ENCODE data around the gene MAPKBP1. TPM values are rescaled to one million over a fixed set of nuclear protein-coding genes. Genes with fewer than 3 reads are reported as not detected.

Gene MAPKBP1
- total and polyA plus RNA-seq, 2 of the 13 experiments (the other 11 are each of a cell fraction or from before 2014, with no cell fraction given), result 3.0 to 7.3 TPM

DNA sequence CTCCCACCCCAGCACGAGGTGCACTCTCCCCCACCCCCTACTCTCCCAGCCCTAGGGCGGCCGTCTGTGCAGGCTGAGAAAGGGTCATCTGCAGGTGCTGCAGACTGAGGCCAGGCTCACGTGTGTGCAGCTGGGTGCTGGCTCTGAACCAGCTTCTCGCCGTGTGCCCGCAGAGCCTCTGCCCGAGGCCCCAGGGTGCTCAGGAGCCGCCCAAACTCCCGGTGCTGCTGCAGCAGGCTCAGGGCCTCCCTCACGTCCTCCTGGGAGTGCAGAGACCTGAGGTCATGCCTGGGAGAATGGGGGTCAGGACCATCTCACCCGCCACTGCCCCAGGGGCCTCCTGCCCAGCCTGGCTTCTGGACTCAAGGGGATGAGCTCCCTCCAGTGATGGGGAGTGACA is 102.4 kb downstream of the MAPKBP1 start:
- intact Hi-C loops (cut with micrococcal nuclease; ENCODE audit: unreplicated experiment) (no loop called here), in situ Hi-C loops (cut with HindIII; ENCODE audit: extremely low pct_ligation_motif_present, low pct_unique_long_range_greater_than_20kb) (no loop called here)
- H3K4me1 ChIP-seq (ENCODE audit: insufficient read depth, low read length), result peaks cover 17% of the 10 kb centered on the region; the same call in 1 of the 2 replicates
- no peaks in the 10 kb centered on the region for H3K36me3 ChIP-seq (replicated peaks in 1 of 2; ENCODE audit: control insufficient read depth in 1 of 2, insufficient read depth in 2 of 2, low read length in 2 of 2)
- H2AFZ ChIP-seq (ENCODE audit: low read length), result no peak overlapping the region
- CTCF ChIA-PET (ENCODE audit: low intra/inter-chr PET ratio, low total read pairs), result no interaction called here
- no peak overlapping the region; the same call in 1 of the 2 replicates for H3K4me2 ChIP-seq (ENCODE audit: low read depth, low read length)
- no peaks in the 10 kb centered on the region for H4K20me1 ChIP-seq (ENCODE audit: insufficient read depth, low read length)
- no peaks in the 10 kb centered on the region for H3K9me3 ChIP-seq (ENCODE audit: low read length)
- no peak overlapping the region for H3K27ac ChIP-seq (ENCODE audit: extremely low read length, insufficient read depth, low read length)
- no peak overlapping the region for H3K4me3 ChIP-seq (replicated peaks in 1 of 3; ENCODE audit: insufficient read depth in 1 of 3, low read depth in 2 of 3, low read length in 3 of 3)
- peaks cover 18 to 89% of the 10 kb centered on the region in 2 experiments for H3K27me3 ChIP-seq (ENCODE audit: control insufficient read depth in 1 of 2, insufficient read depth in 2 of 2, low read length in 2 of 2)
- H3K79me2 ChIP-seq (ENCODE audit: insufficient read depth, low read length), result no peaks in the 10 kb centered on the region
- ATAC-seq (peak; percentile 16), DNase-seq (ENCODE audit: low spot score) (no peak), FAIRE-seq (no peak)
- POLR2A ChIA-PET, result no interaction called here
- WGBS (ENCODE audit: low lambda C conversion rate), result no CpG with 5 or more reads among the region's 12 CpGs
- TF ChIP-seq ZKSCAN5 (CRISPR knock-in tag; IDR thresholded peaks at IDR 0.05), result no peak
- TF ChIP-seq SIN3A (IDR thresholded peaks at IDR 0.05; ENCODE audit: borderline replicate concordance, low read depth, low read length), result no peak
- TF ChIP-seq, protein P1, sequence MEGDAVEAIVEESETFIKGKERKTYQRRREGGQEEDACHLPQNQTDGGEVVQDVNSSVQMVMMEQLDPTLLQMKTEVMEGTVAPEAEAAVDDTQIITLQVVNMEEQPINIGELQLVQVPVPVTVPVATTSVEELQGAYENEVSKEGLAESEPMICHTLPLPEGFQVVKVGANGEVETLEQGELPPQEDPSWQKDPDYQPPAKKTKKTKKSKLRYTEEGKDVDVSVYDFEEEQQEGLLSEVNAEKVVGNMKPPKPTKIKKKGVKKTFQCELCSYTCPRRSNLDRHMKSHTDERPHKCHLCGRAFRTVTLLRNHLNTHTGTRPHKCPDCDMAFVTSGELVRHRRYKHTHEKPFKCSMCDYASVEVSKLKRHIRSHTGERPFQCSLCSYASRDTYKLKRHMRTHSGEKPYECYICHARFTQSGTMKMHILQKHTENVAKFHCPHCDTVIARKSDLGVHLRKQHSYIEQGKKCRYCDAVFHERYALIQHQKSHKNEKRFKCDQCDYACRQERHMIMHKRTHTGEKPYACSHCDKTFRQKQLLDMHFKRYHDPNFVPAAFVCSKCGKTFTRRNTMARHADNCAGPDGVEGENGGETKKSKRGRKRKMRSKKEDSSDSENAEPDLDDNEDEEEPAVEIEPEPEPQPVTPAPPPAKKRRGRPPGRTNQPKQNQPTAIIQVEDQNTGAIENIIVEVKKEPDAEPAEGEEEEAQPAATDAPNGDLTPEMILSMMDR (CRISPR knock-in tag; IDR thresholded peaks at IDR 0.05), result peak; percentile 21; the same call in 1 of the 2 replicates
- no peak for TF ChIP-seq ZNF34 (CRISPR knock-in tag; IDR thresholded peaks at IDR 0.05; ENCODE audit: borderline replicate concordance)
- no peak for TF ChIP-seq ZNF572 (CRISPR knock-in tag; IDR thresholded peaks at IDR 0.05)
- TF ChIP-seq MYNN (CRISPR knock-in tag; IDR thresholded peaks at IDR 0.05; ENCODE audit: low read depth), result no peak
- TF ChIP-seq ZSCAN31 (CRISPR knock-in tag; IDR thresholded peaks at IDR 0.05; ENCODE audit: low read depth), result no peak
- TF ChIP-seq, protein P2, sequence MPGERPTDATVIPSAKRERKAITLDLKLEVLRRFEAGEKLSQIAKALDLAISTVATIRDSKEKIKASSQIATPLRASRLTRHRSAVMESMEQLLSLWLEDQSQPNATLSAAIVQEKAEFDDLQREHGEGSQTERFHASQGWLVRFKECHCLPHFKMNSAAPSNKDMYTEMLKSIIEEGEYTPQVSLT (CRISPR knock-in tag; IDR thresholded peaks at IDR 0.05; ENCODE audit: borderline replicate concordance, low read depth), result no peak
- TF ChIP-seq, protein P3, sequence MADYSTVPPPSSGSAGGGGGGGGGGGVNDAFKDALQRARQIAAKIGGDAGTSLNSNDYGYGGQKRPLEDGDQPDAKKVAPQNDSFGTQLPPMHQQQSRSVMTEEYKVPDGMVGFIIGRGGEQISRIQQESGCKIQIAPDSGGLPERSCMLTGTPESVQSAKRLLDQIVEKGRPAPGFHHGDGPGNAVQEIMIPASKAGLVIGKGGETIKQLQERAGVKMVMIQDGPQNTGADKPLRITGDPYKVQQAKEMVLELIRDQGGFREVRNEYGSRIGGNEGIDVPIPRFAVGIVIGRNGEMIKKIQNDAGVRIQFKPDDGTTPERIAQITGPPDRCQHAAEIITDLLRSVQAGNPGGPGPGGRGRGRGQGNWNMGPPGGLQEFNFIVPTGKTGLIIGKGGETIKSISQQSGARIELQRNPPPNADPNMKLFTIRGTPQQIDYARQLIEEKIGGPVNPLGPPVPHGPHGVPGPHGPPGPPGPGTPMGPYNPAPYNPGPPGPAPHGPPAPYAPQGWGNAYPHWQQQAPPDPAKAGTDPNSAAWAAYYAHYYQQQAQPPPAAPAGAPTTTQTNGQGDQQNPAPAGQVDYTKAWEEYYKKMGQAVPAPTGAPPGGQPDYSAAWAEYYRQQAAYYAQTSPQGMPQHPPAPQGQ (CRISPR knock-in tag; IDR thresholded peaks at IDR 0.05; ENCODE audit: borderline replicate concordance), result no peak
- no TSS peak for BruUV-seq (replicated peaks)
- H3K9ac ChIP-seq (ENCODE audit: insufficient read depth, low read depth, low read length), result no peak overlapping the region

Small RNA genes lying within 50 kb of the gene (microRNA-seq; reads per million reads assigned to microRNA genes)
- gene MIR4310, result not detected

Small RNA genes lying within 50 kb of the gene (small RNA-seq; reads per million reads assigned to genes)
- 0 reads per million in 3 experiments for gene JMJD7-PLA2G4B (ENCODE audit: insufficient read depth in 2 of 3, insufficient read length in 3 of 3, low read depth in 2 of 3, low replicate concordance in 1 of 3)
- 0 reads per million in 3 experiments for gene MIR4310 (ENCODE audit: insufficient read depth in 2 of 3, insufficient read length in 3 of 3, low read depth in 2 of 3, low replicate concordance in 1 of 3)
- 0 reads per million in 3 experiments for gene RNA5SP393 (ENCODE audit: insufficient read depth in 2 of 3, insufficient read length in 3 of 3, low read depth in 2 of 3, low replicate concordance in 1 of 3)

Other genes with a start within 250 kb of the MAPKBP1 start
- 20.6 and 28.1 TPM in 2 replicates for gene RPAP1, start 230.2 kb upstream of the MAPKBP1 start, total RNA-seq (2016; rRNA removed; fragmentation: Illumina TruSeq; extraction: Trizol)
- 15.1 and 16.2 TPM in 2 replicates for gene RPAP1, start 230.2 kb upstream of the MAPKBP1 start, polyA plus RNA-seq (2011; rRNA removed)
- gene TYRO3, start 215.3 kb upstream of the MAPKBP1 start, total RNA-seq (2016; rRNA removed; fragmentation: Illumina TruSeq; extraction: Trizol), result 12.4 and 24.0 TPM in 2 replicates
- 43.6 and 48.0 TPM in 2 replicates for gene TYRO3, start 215.3 kb upstream of the MAPKBP1 start, polyA plus RNA-seq (2011; rRNA removed)
- gene MGA, start 114.1 kb upstream of the MAPKBP1 start, total RNA-seq (2016; rRNA removed; fragmentation: Illumina TruSeq; extraction: Trizol), result 59.0 and 71.8 TPM in 2 replicates
- gene MGA, start 114.1 kb upstream of the MAPKBP1 start, polyA plus RNA-seq (2011; rRNA removed), result 5.3 and 5.5 TPM in 2 replicates
- 5.4 and 7.1 TPM in 2 replicates for gene JMJD7, start 53.6 kb downstream of the MAPKBP1 start, total RNA-seq (2016; rRNA removed; fragmentation: Illumina TruSeq; extraction: Trizol)
- gene JMJD7, start 53.6 kb downstream of the MAPKBP1 start, polyA plus RNA-seq (2011; rRNA removed), result 6.4 and 7.2 TPM in 2 replicates
- 0.55 and 5.1 TPM in 2 replicates for gene PLA2G4B, start 64.4 kb downstream of the MAPKBP1 start, total RNA-seq (2016; rRNA removed; fragmentation: Illumina TruSeq; extraction: Trizol)
- 8.0 and 10.2 TPM in 2 replicates for gene PLA2G4B, start 64.4 kb downstream of the MAPKBP1 start, polyA plus RNA-seq (2011; rRNA removed)
- 0.01 and 0.07 TPM in 2 replicates for gene SPTBN5, start 119.6 kb downstream of the MAPKBP1 start, total RNA-seq (2016; rRNA removed; fragmentation: Illumina TruSeq; extraction: Trizol)
- 0.01 and 0.03 TPM in 2 replicates for gene SPTBN5, start 119.6 kb downstream of the MAPKBP1 start, polyA plus RNA-seq (2011; rRNA removed)
- gene EHD4, start 198.1 kb downstream of the MAPKBP1 start, total RNA-seq (2016; rRNA removed; fragmentation: Illumina TruSeq; extraction: Trizol), result 4.8 and 4.9 TPM in 2 replicates
- 3.1 and 4.2 TPM in 2 replicates for gene EHD4, start 198.1 kb downstream of the MAPKBP1 start, polyA plus RNA-seq (2011; rRNA removed)
- not detected in 2 replicates for gene PLA2G4E, start 246.6 kb downstream of the MAPKBP1 start, total RNA-seq (2016; rRNA removed; fragmentation: Illumina TruSeq; extraction: Trizol)
- 0.01 TPM in 1 of 2 replicates, not detected in the other for gene PLA2G4E, start 246.6 kb downstream of the MAPKBP1 start, polyA plus RNA-seq (2011; rRNA removed)